ENCODE data around the gene PITPNM1. TPM values are rescaled to one million over a fixed set of nuclear protein-coding genes. Genes with fewer than 3 reads are reported as not detected.

The PITPNM1 gene
- total and polyA plus RNA-seq, 2 of the 13 experiments (the other 11 are each of a cell fraction or from before 2014, with no cell fraction given), result 8.2 to 8.5 TPM

- TF ChIP-seq SNAPC2 (CRISPR knock-in tag; IDR thresholded peaks at IDR 0.05), result peak; percentile 98
- peak; percentile 31; the same call in 1 of the 2 replicates for TF ChIP-seq ZKSCAN5 (CRISPR knock-in tag; IDR thresholded peaks at IDR 0.05)
- no peak for TF ChIP-seq SMARCC2 (IDR thresholded peaks at IDR 0.05)
- TF ChIP-seq, protein P1, sequence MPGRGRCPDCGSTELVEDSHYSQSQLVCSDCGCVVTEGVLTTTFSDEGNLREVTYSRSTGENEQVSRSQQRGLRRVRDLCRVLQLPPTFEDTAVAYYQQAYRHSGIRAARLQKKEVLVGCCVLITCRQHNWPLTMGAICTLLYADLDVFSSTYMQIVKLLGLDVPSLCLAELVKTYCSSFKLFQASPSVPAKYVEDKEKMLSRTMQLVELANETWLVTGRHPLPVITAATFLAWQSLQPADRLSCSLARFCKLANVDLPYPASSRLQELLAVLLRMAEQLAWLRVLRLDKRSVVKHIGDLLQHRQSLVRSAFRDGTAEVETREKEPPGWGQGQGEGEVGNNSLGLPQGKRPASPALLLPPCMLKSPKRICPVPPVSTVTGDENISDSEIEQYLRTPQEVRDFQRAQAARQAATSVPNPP (CRISPR knock-in tag; IDR thresholded peaks at IDR 0.05), result peak; percentile 97
- TF ChIP-seq IKZF5 (CRISPR knock-in tag; IDR thresholded peaks at IDR 0.05), result peak; percentile 97
- TF ChIP-seq, protein P2, sequence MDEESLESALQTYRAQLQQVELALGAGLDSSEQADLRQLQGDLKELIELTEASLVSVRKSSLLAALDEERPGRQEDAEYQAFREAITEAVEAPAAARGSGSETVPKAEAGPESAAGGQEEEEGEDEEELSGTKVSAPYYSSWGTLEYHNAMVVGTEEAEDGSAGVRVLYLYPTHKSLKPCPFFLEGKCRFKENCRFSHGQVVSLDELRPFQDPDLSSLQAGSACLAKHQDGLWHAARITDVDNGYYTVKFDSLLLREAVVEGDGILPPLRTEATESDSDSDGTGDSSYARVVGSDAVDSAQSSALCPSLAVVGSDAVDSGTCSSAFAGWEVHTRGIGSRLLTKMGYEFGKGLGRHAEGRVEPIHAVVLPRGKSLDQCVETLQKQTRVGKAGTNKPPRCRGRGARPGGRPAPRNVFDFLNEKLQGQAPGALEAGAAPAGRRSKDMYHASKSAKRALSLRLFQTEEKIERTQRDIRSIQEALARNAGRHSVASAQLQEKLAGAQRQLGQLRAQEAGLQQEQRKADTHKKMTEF (CRISPR knock-in tag; IDR thresholded peaks at IDR 0.05), result peak; percentile 92
- TF ChIP-seq NR3C1 (CRISPR knock-in tag; IDR thresholded peaks at IDR 0.05), result no peak
- TF ChIP-seq CREB1 (IDR thresholded peaks at IDR 0.05), result peak; percentile 45; the same call in 1 of the 2 replicates
- TF ChIP-seq CREB1 (CRISPR knock-in tag; IDR thresholded peaks at IDR 0.05), result peak; percentile 91
- TF ChIP-seq MTF1 (CRISPR knock-in tag; IDR thresholded peaks at IDR 0.05), result no peak; the same call in 1 of the 2 replicates
- TF ChIP-seq ZNF543 (CRISPR knock-in tag; IDR thresholded peaks at IDR 0.05), result peak; percentile 98
- TF ChIP-seq, protein P3, sequence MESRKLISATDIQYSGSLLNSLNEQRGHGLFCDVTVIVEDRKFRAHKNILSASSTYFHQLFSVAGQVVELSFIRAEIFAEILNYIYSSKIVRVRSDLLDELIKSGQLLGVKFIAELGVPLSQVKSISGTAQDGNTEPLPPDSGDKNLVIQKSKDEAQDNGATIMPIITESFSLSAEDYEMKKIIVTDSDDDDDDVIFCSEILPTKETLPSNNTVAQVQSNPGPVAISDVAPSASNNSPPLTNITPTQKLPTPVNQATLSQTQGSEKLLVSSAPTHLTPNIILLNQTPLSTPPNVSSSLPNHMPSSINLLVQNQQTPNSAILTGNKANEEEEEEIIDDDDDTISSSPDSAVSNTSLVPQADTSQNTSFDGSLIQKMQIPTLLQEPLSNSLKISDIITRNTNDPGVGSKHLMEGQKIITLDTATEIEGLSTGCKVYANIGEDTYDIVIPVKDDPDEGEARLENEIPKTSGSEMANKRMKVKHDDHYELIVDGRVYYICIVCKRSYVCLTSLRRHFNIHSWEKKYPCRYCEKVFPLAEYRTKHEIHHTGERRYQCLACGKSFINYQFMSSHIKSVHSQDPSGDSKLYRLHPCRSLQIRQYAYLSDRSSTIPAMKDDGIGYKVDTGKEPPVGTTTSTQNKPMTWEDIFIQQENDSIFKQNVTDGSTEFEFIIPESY (CRISPR knock-in tag; IDR thresholded peaks at IDR 0.05), result 0 out of 2 replicates have a peak, but pooled peaks have one; percentile 37
- no peak for TF ChIP-seq ZNF468 (CRISPR knock-in tag; IDR thresholded peaks at IDR 0.05)
- TF ChIP-seq REST (IDR thresholded peaks at IDR 0.05; ENCODE audit: borderline replicate concordance in 1 of 2, low read depth in 1 of 2, low read length in 2 of 2), result no peak
- peak; percentile 99 for TF ChIP-seq ZNF782 (CRISPR knock-in tag; IDR thresholded peaks at IDR 0.05; ENCODE audit: borderline replicate concordance)
- TF ChIP-seq, protein P4, sequence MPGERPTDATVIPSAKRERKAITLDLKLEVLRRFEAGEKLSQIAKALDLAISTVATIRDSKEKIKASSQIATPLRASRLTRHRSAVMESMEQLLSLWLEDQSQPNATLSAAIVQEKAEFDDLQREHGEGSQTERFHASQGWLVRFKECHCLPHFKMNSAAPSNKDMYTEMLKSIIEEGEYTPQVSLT (CRISPR knock-in tag; IDR thresholded peaks at IDR 0.05; ENCODE audit: borderline replicate concordance, low read depth), result no peak; the same call in 1 of the 2 replicates
- TF ChIP-seq ZNF724P (CRISPR knock-in tag; IDR thresholded peaks at IDR 0.05; ENCODE audit: borderline replicate concordance), result peak; percentile 86; the same call in 1 of the 2 replicates
- no peak; the same call in 1 of the 2 replicates for TF ChIP-seq ZFP1 (CRISPR knock-in tag; IDR thresholded peaks at IDR 0.05)
These were observed 22.1 kb downstream of the PITPNM1 start, which contains the start of gene AIP (continued) for GRCh38 chr11:67482827-67483798.

Measured in HepG2 (cell line).